Stimulated activated naive CD8-positive, alpha-beta T cell treated with anti-CD3 and anti-CD28 coated beads, Interleukin-15, Interleukin-2, amounts not matched to agents 100 U/mL and 50 U/mL, for 24 hours (primary cell): ENCODE results near the gene CARHSP1.
"Not testable (repeated sequence)": the region's sequence is repeated elsewhere in the genome, so short reads cannot be mapped to it uniquely, and the experiment has no call there.

Experiments used
- ATAC-seq: fragments of 150-1000 bp; cut with Tn5 transposase; one replicate; pipeline ENCODE4 v1.10.0; 2021
- DNase-seq: peaks from one replicate; pipeline ENCODE4 v3.0.0; 2021

The CARHSP1 gene

GRCh38 chr16:8893426-8893825 lies 24.6 kb upstream of the CARHSP1 start:
- ATAC-seq (no peak), DNase-seq (no peak)

- no peak for ATAC-seq
- DNase-seq, result no peak
Measured at GRCh38 chr16:8892101-8892575, 23.3 kb upstream of the CARHSP1 start.

GRCh38 chr16:8890549-8890921 lies 21.7 kb upstream of the CARHSP1 start:
- ATAC-seq (no peak), DNase-seq (no peak)

- no peak for DNase-seq
- ATAC-seq, result no peak
Measured at GRCh38 chr16:8889893-8890548, 21.2 kb upstream of the CARHSP1 start.

GRCh38 chr16:8888951-8889892 lies 20.4 kb upstream of the CARHSP1 start:
- DNase-seq (no peak), ATAC-seq (no peak)

GRCh38 chr16:8887952-8888560 lies 19.2 kb upstream of the CARHSP1 start:
- no peak for DNase-seq
- no peak for ATAC-seq

GRCh38 chr16:8887431-8887765 lies 18.6 kb upstream of the CARHSP1 start:
- DNase-seq, result no peak
- ATAC-seq, result no peak

- DNase-seq, result no peak
- ATAC-seq, result no peak
Measured at GRCh38 chr16:8886593-8887430, 18.0 kb upstream of the CARHSP1 start.

GRCh38 chr16:8885674-8886592 lies 17.1 kb upstream of the CARHSP1 start:
- ATAC-seq (no peak), DNase-seq (no peak)

- DNase-seq, result no peak
- ATAC-seq, result no peak
Measured at GRCh38 chr16:8882725-8883377, 14.0 kb upstream of the CARHSP1 start.

GRCh38 chr16:8882041-8882617 lies 13.3 kb upstream of the CARHSP1 start, which contains the start of gene LITAFD:
Gene LITAFD (plus strand): TSS chr16:8882351. CDS start chr16:8884356, 2,005 bp downstream.
- no peak for DNase-seq

GRCh38 chr16:8880839-8881510 lies 12.2 kb upstream of the CARHSP1 start:
- no peak for ATAC-seq
- DNase-seq, result no peak

More at GRCh38 chr16:8882041-8882617, 13.3 kb upstream of the CARHSP1 start, which contains the start of gene LITAFD:
- ATAC-seq, result no peak

- ATAC-seq, result no peak
- DNase-seq, result no peak
Measured at GRCh38 chr16:8878523-8878911, 9.7 kb upstream of the CARHSP1 start.

- ATAC-seq (peak; percentile 2), DNase-seq (no peak)
Measured at GRCh38 chr16:8877894-8878522, 9.2 kb upstream of the CARHSP1 start.

- DNase-seq, ATAC-seq: not testable (repeated sequence)
Measured at GRCh38 chr16:8875317-8875716, 6.5 kb upstream of the CARHSP1 start.

- DNase-seq (no peak), ATAC-seq (no peak)
Measured at GRCh38 chr16:8874388-8874787, 5.6 kb upstream of the CARHSP1 start.

GRCh38 chr16:8873866-8874195 lies 5.0 kb upstream of the CARHSP1 start:
- not testable (repeated sequence) for ATAC-seq, DNase-seq

GRCh38 chr16:8872967-8873865 lies 4.4 kb upstream of the CARHSP1 start:
- no peak for ATAC-seq
- no peak for DNase-seq
